ENCODE data around the gene ERC2. TPM values are rescaled to one million over a fixed set of nuclear protein-coding genes. Genes with fewer than 3 reads are reported as not detected.

Gene ERC2
- total RNA-seq, 1 donor from 2014 or later = 0.99 TPM

- intact Hi-C loops (cut with micrococcal nuclease) = no loop called here
- H3K27me3 ChIP-seq (ENCODE audit: low read depth) = peaks cover 4% of the 10 kb centered on the region
- no peak overlapping the region for H3K27ac ChIP-seq (replicated peaks)
- DNase-seq = no peak
- TF ChIP-seq CTCF (IDR thresholded peaks at IDR 0.05; ENCODE audit: borderline replicate concordance) = no peak
- H3K4me3 ChIP-seq = no peak overlapping the region
- H3K9me3 ChIP-seq (replicated peaks) = no peaks in the 10 kb centered on the region
- no peaks in the 10 kb centered on the region for H3K36me3 ChIP-seq
- no peaks in the 10 kb centered on the region for H3K4me1 ChIP-seq
Observed at GRCh38 chr3:55802816-55803215, 665.5 kb downstream of the ERC2 start.

GRCh38 chr3:55801676-55802075 lies 666.6 kb downstream of the ERC2 start:
- no peaks in the 10 kb centered on the region for H3K36me3 ChIP-seq
- H3K4me3 ChIP-seq = no peak overlapping the region
- H3K27me3 ChIP-seq (ENCODE audit: low read depth) = peaks cover 4% of the 10 kb centered on the region
- intact Hi-C loops (cut with micrococcal nuclease) = no loop called here
- no peak for DNase-seq
- H3K9me3 ChIP-seq (replicated peaks) = no peaks in the 10 kb centered on the region
- H3K27ac ChIP-seq (replicated peaks) = no peak overlapping the region
- TF ChIP-seq CTCF (IDR thresholded peaks at IDR 0.05; ENCODE audit: borderline replicate concordance) = no peak
- H3K4me1 ChIP-seq = no peaks in the 10 kb centered on the region

- Histone ChIP-seq H3K9me3 (replicated peaks) (no peaks in the 10 kb centered on the region), H3K36me3 (no peaks in the 10 kb centered on the region), H3K4me3 (no peak overlapping the region), H3K4me1 (no peaks in the 10 kb centered on the region), H3K27me3 (ENCODE audit: low read depth) (peaks cover 4% of the 10 kb centered on the region), H3K27ac (replicated peaks) (no peak overlapping the region)
- intact Hi-C loops (cut with micrococcal nuclease) = no loop called here
- no peak for TF ChIP-seq CTCF (IDR thresholded peaks at IDR 0.05; ENCODE audit: borderline replicate concordance)
- DNase-seq = no peak
Observed at GRCh38 chr3:55801068-55801467, 667.2 kb downstream of the ERC2 start.

DNA sequence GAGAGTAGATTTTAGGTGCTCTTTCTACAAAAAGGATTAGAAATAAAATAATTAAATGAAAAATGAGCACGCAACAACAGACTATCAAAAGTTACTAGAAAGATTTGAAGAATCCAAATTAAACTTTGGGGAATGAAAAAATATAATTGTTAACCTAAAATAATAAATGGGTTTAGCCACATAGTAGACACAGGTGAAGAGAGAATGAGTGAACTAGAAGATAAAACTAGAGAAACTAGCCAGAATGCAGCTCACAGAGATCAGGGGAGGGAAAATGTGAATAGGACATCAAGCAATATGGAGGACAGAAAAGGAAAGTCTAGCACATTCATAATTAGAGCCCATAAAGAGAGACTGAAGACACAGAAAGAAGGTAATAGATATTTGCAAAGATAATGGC lies 670.5 kb downstream of the ERC2 start:
- no peak for DNase-seq
- Histone ChIP-seq H3K4me3 (no peak overlapping the region), H3K27me3 (ENCODE audit: low read depth) (peaks cover 4% of the 10 kb centered on the region), H3K36me3 (no peaks in the 10 kb centered on the region), H3K27ac (replicated peaks) (no peak overlapping the region), H3K9me3 (replicated peaks) (no peaks in the 10 kb centered on the region), H3K4me1 (no peaks in the 10 kb centered on the region)
- no peak for TF ChIP-seq CTCF (IDR thresholded peaks at IDR 0.05; ENCODE audit: borderline replicate concordance)
- intact Hi-C loops (cut with micrococcal nuclease) = no loop called here

DNA sequence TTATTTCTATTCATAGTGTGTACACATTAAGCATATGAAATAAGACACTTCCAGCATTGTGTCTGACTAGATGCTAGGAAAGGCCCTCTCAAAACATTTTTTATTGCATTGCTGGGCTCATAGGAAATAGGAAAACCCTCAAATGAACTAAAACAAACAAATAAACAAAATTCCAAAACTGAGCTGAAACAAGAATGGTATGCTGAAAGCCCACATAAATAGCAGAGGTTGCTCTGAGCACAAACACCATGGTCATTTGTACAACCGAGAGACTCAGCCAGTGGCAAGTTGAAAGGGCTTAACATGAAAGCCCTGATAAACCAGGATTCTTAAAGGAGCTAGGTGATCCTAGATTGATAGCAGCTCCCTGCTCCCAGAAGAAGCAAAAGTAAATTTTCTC lies 671.2 kb downstream of the ERC2 start:
- Histone ChIP-seq H3K27me3 (ENCODE audit: low read depth) (peaks cover 4% of the 10 kb centered on the region), H3K4me1 (no peaks in the 10 kb centered on the region), H3K36me3 (no peaks in the 10 kb centered on the region), H3K4me3 (no peak overlapping the region), H3K9me3 (replicated peaks) (no peaks in the 10 kb centered on the region), H3K27ac (replicated peaks) (no peak overlapping the region)
- DNase-seq = no peak
- no peak for TF ChIP-seq CTCF (IDR thresholded peaks at IDR 0.05; ENCODE audit: borderline replicate concordance)
- intact Hi-C loops (cut with micrococcal nuclease) = no loop called here

GRCh38 chr3:55796533-55796932 lies 671.7 kb downstream of the ERC2 start:
- no peaks in the 10 kb centered on the region for H3K4me1 ChIP-seq
- DNase-seq = no peak
- H3K36me3 ChIP-seq = no peaks in the 10 kb centered on the region
- H3K9me3 ChIP-seq (replicated peaks) = no peaks in the 10 kb centered on the region
- intact Hi-C loops (cut with micrococcal nuclease) = no loop called here
- no peak overlapping the region for H3K4me3 ChIP-seq
- peaks cover 4% of the 10 kb centered on the region for H3K27me3 ChIP-seq (ENCODE audit: low read depth)
- H3K27ac ChIP-seq (replicated peaks) = no peak overlapping the region
- no peak for TF ChIP-seq CTCF (IDR thresholded peaks at IDR 0.05; ENCODE audit: borderline replicate concordance)
